Vagina (tissue), 2 donors: Measurements from ENCODE around the gene DPYD.

Experiments
- POLR2A ChIP-seq, 2 donors: fragments of 450-650 bp; IDR thresholded peaks; one replicate each; pipeline ENCODE4 v1.6.1; 2017; ENCODE audit warnings: antibody characterized with exemption in 2 of 2, mild to moderate bottlenecking in 2 of 2, moderate library complexity in 2 of 2
- POLR2AphosphoS5 ChIP-seq, 2 donors: sonication (generic); formaldehyde crosslinking; IDR thresholded peaks; one replicate each; pipeline ENCODE4 v1.9.0; 2017; ENCODE audit warnings: antibody characterized with exemption in 2 of 2, mild to moderate bottlenecking in 2 of 2, low read depth in 1 of 2; ENCODE audit not compliant: insufficient read depth in 1 of 2
- TF ChIP-seq, protein P1 (sequence below), 3 experiments: fragments of 450-650 bp in 2 of 3; fragments of 200-600 bp in 1 of 3; sonication (generic) in 1 of 3; IDR thresholded peaks; one replicate each; pipeline ENCODE4 v1.5.1; 2017 to 2019; ENCODE audit warnings: antibody characterized with exemption in 3 of 3, mild to moderate bottlenecking in 2 of 3, moderate library complexity in 2 of 3

DNA sequence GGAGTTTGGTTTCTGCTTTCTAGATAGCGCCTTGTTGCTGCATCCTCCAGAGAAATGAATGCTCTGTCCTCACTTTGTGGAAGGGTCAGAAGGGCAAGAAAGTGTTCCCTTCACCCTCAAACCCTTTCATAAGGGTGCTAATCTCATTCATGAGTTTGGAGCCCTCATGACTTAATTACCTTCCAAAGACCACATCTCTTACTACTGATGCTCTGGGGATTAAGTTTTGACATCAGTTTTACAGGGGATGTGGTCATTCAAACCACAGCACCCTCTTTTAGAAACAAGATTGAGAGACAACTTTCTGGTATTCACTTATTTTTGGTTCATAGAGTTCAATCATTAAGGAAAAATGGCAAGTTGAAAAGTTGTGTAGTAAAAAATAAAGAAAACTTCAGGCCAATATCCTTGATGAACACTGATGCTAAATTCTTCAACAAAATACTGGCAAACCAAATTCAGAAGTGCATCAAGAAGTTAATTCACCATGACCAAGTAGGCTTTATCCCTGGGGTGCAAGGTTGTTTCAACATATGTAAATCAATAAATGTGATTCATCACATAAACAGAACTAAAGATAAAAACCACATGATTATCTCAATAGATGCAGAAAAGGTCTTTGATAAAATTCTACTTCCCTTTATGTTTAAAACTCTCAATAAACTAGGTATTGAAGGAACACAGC, 757.1 kb downstream of the DPYD start:
- TF ChIP-seq, protein P1, sequence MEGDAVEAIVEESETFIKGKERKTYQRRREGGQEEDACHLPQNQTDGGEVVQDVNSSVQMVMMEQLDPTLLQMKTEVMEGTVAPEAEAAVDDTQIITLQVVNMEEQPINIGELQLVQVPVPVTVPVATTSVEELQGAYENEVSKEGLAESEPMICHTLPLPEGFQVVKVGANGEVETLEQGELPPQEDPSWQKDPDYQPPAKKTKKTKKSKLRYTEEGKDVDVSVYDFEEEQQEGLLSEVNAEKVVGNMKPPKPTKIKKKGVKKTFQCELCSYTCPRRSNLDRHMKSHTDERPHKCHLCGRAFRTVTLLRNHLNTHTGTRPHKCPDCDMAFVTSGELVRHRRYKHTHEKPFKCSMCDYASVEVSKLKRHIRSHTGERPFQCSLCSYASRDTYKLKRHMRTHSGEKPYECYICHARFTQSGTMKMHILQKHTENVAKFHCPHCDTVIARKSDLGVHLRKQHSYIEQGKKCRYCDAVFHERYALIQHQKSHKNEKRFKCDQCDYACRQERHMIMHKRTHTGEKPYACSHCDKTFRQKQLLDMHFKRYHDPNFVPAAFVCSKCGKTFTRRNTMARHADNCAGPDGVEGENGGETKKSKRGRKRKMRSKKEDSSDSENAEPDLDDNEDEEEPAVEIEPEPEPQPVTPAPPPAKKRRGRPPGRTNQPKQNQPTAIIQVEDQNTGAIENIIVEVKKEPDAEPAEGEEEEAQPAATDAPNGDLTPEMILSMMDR (IDR thresholded peaks at IDR 0.05), result no peak
- TF ChIP-seq POLR2A (IDR thresholded peaks at IDR 0.05) (no peak), POLR2AphosphoS5 (IDR thresholded peaks at IDR 0.05; ENCODE audit: insufficient read depth in 1 of 2, low read depth in 1 of 2) (no peak)
